Measurements from ENCODE around the gene CD79B.

DNA sequence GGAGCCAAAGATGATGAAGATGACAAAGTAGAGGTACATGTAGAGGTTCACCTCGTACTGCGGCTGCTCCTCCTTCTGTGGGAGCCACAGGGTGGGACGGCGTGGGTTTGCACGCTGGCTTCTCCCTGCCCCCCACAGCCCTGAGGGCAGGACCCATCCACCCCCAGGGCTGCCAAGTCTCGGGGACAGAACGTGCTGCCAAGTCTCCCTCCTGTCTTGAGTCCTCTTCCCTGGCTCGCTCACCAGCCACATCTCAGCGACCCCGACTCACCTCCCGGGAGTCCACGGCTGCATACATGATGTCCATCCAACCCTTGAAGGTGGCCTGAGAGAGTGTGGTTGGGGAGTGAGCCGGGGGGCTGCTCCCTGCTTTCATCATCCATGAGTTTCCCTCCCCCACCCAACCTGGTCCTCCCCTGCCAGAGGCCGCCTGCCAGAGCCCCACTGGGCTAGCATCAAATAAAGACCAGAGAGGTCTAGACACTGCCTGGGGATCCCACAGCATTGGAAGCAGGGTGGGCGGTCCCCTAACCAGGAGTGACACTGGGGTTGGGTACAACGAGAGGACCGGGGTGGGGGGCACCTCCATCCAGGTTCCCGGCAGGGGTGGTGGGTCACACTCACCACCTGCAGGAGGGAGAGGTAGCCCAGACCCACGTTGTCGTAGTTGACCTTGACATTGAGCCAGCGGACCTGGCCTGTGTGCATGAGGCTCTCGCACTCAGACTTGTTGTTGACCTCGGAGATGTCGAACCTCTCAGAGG lies 12.8 kb upstream of the CD79B start:
- TF ChIP-seq MXI1 (conservative IDR thresholded peaks at IDR 0.05; ENCODE audit: poor library complexity, severe bottlenecking) (no peak), POLR2AphosphoS5 (IDR thresholded peaks at IDR 0.05) (no peak), EP300 (conservative IDR thresholded peaks at IDR 0.05; ENCODE audit: poor library complexity, severe bottlenecking) (no peak), CTCF (IDR thresholded peaks at IDR 0.05; ENCODE audit: poor library complexity, severe bottlenecking) (no peak), SMC3 (conservative IDR thresholded peaks at IDR 0.05; ENCODE audit: poor library complexity) (no peak), RAD21 (conservative IDR thresholded peaks at IDR 0.05) (no peak)
- TF ChIP-seq, protein P1, sequence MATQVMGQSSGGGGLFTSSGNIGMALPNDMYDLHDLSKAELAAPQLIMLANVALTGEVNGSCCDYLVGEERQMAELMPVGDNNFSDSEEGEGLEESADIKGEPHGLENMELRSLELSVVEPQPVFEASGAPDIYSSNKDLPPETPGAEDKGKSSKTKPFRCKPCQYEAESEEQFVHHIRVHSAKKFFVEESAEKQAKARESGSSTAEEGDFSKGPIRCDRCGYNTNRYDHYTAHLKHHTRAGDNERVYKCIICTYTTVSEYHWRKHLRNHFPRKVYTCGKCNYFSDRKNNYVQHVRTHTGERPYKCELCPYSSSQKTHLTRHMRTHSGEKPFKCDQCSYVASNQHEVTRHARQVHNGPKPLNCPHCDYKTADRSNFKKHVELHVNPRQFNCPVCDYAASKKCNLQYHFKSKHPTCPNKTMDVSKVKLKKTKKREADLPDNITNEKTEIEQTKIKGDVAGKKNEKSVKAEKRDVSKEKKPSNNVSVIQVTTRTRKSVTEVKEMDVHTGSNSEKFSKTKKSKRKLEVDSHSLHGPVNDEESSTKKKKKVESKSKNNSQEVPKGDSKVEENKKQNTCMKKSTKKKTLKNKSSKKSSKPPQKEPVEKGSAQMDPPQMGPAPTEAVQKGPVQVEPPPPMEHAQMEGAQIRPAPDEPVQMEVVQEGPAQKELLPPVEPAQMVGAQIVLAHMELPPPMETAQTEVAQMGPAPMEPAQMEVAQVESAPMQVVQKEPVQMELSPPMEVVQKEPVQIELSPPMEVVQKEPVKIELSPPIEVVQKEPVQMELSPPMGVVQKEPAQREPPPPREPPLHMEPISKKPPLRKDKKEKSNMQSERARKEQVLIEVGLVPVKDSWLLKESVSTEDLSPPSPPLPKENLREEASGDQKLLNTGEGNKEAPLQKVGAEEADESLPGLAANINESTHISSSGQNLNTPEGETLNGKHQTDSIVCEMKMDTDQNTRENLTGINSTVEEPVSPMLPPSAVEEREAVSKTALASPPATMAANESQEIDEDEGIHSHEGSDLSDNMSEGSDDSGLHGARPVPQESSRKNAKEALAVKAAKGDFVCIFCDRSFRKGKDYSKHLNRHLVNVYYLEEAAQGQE (IDR thresholded peaks at IDR 0.05; ENCODE audit: borderline replicate concordance) = no peak

Data from neural cell (in vitro differentiated cells).